T-helper 9 cell (primary cell): Measurements from ENCODE around the gene ZFHX3.

Experiments used
- DNase-seq: peaks from one replicate; pipeline ENCODE4 v3.0.0-alpha.2; 2020

The ZFHX3 gene

GRCh38 chr16:72972878-72973571, 74.9 kb downstream of the ZFHX3 start:
- no peak for DNase-seq

GRCh38 chr16:72971370-72971769, 76.6 kb downstream of the ZFHX3 start:
- no peak for DNase-seq

DNA sequence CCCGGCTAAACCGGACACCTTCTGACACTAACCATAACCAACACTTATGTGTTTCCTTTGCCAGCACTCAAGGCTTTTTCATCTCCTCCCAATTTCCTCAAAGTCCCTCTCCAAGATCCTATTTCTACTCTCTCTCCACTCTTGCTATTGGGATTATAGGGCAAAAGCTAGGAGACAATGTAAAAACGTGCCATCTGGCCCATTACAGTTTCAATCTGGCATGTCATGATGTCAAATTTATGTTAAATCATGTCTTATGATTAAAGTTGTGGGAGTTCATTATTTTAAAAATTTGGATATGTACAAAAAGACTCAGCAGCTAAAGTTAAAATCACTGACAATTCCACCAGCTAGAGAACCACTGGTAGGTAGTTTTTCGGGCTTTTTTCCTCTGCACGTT, 77.3 kb downstream of the ZFHX3 start:
- DNase-seq: no peak

- no peak for DNase-seq
Measured at GRCh38 chr16:72969812-72970211, 78.1 kb downstream of the ZFHX3 start.

- no peak for DNase-seq
Measured at GRCh38 chr16:72969146-72969545, 78.8 kb downstream of the ZFHX3 start.

DNA sequence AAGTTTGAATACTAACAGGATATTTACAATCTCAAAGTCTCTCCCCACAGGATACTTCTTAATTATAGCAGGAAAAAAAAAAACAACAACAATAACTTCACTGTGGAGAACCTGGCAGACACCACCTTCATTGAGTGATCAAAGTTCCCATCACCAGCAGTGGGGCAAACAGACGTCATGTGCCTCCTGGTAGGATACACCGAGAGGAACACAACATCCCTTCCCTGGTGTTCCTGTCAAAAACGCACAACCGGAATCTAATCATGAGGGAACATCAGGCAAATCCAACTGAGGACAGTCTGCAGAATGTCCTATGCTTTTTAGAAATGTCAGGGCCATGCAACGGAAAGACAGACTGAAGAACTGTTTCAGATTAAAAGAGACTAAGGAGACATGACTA, 80.0 kb downstream of the ZFHX3 start:
- no peak for DNase-seq

DNA sequence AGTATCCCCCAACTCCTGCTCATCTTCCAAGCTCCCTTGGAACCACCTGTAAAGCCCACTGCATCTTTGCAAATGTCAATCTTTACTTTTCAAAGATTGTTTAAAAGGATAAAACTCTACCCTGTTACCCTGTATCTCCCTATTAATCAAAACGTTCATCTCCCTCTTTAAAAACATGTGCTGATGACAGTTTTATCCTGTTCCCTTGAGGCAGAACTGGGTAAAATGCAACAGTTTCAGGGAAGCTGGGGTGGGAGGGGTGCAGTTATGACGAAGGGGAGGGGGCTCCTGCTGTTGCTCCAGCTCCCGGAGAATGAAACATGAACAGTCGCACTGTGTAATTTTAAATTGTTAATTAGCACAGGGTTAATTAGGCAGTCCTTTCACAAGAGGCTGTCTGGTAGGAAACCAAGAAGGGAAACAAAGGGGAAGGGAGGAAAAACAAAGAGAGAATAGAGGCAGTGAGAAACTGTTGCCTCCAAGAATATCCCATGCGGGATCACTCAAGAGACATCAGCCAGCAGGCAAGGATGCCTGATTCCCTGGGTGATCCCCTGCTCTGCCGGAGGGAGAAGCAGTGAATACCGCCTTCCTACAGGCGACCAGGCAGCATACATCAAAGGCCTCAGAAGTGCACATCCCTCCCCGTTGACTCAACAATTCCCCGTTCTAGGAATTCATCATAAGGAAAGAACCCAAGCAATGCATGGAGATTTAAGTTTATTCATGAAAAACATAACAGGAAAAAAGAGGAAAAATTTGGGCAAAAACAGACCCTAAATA, 84.2 kb downstream of the ZFHX3 start:
- no peak for DNase-seq

DNA sequence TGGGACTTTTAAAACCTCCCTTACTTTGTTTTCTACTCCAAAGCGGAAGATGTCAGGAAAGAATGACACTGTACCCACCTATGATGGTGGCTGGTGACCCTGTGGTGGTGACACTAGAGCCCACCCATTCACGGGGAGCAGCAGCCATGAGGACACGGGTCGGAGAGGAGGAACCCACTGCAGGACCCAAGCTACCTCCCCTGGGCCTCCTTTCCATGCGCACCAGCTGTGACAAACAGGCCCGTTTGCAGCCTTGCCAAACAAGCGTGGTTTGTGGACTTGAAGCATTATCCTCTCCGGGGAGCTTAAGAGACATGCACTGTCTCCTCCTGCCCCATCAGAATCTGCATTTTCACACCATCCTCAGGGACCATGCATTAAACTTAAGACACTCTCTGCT, 85.6 kb downstream of the ZFHX3 start:
- no peak for DNase-seq

DNA sequence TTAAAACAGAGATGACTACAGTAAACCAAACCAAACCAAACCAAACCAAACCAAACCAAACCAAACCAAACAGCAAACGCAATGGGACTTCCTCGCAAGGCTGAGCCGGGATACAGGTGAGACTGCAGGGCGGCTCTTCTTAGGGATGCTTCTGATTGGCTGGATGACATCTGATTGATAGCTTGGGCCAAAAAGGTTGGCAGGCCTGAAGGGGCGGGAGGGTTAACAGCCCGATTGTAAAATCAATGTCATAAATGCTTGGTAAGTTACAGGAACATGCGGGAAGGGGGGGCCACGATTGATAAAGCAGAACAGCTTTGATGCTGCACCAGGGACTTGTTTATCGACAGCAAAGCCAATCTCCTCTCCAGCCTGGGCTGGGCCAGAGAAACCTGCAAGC, 86.1 kb downstream of the ZFHX3 start:
- DNase-seq: no peak

DNA sequence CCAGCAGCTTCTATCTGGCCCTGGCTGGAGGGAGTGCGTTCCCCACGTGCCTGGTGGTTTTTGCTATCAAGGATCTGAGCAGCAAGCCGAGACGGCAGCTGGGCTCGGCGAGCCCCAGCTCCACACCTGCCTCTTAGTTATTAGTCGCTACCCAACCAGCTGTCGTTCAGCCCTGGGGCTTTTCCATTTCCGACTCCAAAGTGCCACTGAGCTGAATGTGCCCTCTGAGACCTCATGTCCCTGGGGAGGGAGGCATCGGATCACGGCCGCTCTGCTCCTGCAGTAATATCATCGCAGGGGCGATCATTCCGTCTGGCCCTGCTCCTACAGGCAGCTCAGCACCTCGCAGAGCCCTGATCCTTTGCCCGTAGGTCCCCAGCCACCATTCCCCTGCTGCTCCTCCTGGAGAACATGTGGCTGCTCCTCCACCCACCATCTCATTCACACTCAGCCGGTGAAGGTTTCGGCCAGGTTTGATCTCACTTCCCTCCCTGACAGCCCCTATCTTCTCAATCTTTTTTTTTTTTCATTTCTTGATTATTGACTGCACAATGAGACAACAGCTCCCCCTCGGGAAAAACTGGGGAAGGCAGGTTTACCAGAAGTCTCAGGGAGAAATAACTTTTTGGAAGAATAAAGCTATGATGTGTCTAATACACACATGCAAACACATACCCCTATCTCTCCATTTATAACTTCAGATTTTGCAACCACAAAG, 86.7 kb downstream of the ZFHX3 start:
- DNase-seq: no peak

DNA sequence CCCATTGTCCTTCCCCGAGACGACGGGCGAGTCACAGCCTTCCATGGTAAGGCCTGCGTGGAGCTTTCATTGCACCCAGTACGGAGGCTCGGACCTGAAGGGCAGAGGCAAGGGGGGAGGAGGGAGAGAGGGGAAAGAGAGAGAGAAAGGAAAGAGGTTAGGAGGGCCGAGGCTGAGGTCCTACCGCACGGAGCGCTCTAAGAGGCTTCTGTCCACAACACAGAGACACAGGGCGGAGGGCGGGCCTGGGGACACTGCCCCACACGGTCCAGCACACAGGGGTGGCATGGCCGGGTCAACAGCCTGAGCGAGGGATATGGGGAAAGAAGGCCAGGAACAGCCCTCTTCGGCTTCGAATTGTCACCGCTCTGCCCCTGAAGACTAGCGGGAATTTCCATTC, 87.8 kb downstream of the ZFHX3 start:
- no peak for DNase-seq

DNA sequence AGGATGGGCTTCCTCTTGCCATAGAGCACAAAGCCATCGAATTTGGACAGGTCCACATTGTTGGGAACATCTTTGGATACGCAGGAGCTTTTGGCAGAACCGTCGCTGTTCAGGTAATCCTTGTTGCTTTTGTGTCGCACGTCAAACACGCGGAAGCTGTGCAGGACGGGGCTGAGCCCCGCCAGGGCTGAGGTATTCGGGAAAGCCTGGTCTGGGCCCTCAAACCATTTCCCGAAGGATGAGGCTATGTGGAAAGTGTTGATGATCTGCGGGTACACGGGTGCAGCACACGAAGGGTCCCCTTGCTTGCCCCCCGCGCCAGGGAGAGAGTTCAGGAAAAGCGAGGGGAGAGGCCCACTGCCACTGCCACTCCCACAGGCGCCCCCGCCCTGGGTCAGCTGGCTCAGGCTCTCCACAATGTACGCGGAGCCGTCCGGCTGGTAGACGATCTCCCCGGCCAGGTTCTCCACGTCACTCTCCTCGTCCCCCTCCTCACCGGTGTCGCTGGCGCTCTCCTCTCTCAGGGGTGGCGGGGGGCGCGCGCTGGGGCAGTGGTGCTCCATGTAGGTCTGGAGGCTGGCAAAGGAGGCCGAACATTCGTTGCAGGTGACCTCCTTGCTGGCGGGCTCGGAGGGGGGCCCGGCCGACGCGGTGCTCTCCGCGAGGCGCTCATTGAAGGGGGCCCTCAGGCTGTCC, 88.5 kb downstream of the ZFHX3 start:
- DNase-seq: no peak

DNA sequence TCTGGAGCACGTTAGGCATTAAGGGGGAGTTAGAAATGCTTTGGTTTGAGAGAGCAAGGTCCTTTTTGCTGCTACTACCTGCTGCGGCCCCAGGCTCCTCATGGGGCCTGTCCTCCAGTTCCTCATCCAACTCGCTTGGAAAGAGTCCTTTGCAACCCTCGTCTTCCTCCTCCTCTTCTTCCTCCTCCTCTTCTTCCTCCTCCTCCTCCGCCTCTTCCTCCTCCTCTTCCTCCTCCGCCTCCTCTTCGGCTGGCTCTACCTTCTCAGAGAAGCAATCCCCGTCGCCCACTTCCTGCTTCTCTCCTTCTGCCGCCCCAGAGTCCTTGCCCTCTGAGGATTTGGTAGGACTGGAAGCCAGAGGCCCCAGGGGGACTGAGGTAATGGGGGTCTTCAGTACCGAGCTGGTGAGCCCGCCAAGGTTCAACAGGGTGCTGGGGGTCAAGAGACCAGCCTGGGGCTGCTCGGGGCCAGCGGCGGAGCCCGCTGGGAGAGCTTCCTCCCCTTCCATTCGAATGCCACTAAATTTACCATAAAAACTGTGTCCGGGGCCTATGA, 89.3 kb downstream of the ZFHX3 start:
- DNase-seq: no peak

DNA sequence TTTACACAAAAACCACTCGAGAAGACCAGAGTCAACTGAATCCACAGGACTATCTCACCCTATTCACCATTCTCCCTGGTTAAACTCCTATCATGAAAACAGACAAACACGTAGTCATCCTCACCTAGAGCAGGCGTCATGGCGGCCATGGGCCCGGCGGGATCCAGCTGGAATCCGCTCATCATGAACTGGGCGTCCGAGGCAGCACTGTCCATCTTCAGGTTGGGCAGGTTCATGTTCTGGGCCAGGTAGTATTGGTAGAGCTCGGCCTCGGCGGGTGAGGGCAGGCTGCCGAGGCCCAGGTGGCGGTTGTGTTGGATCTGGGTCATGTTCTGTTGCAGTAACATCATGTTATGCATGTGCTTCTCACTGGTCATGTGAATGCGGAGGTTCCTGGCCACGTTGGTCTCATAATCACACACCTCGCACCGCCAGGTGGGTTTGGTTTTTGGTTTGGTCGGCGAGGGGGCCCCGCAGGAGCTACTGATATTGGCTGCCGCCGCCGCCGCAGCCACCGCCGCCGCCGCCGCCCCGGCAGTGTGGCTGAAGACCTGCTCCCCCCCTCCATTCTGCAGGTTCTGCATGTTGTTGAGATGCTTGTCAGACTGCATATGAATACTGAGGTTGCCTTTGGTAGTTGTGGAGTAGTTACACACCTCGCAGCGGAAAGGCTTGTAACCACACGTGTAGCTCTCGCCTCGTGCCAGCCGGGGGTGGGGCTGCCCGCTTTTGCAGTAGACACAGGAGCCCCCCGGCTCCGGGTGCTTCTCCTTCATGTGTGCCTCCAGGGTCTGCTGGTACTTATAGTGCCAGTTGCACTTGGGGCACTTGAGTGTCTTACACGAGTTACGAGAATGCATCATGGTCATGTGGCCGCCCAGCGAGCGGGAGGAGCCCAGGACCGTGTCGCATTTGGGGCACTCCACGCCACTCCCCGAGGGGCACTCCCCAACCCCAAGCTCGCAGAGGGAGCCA, 90.3 kb downstream of the ZFHX3 start:
- no peak for DNase-seq

- no peak for DNase-seq
Measured at GRCh38 chr16:72956124-72957064, 91.5 kb downstream of the ZFHX3 start.

- DNase-seq: no peak
Measured at GRCh38 chr16:72952811-72953271, 95.1 kb downstream of the ZFHX3 start.

DNA sequence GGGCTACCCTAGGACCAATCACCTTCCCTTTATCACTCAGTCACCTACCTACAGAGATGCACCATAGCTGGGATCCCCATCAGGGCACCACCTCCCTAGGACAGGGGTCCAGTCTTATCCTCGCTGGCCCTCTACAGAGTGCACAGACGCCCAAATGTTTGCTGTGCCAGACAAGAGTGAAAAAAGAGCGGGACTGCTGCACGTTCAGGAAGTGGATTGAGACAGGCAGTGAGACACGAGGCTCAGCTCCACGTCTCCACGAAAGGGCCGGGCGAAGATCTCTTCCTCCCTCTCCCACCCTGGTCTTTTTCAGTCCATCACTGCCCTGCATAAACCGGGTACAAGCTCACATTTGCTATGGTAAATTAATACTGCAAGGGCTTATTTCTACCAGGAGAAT, 95.5 kb downstream of the ZFHX3 start:
- DNase-seq: no peak

- no peak for DNase-seq
Measured at GRCh38 chr16:72951916-72952315, 96.0 kb downstream of the ZFHX3 start.

- DNase-seq: no peak
Measured at GRCh38 chr16:72950669-72951068, 97.3 kb downstream of the ZFHX3 start.

GRCh38 chr16:72948238-72948829, 99.6 kb downstream of the ZFHX3 start:
- no peak for DNase-seq
